T-helper 17 cell (primary cell): ENCODE measurements around the gene NUTM2E. TPM values are rescaled to one million over a fixed set of nuclear protein-coding genes. Genes with fewer than 3 reads are reported as not detected.

Experiments used
- total RNA-seq, 4 donors: library from RNA in 2 of 4; stranded (reverse) in 2 of 4; gene quantifications; one replicate each; pipeline ENCODE4 v1.2.3 and lab custom pipeline; 2022 to 2026

NUTM2E gene
- total RNA-seq, 2 donors from 2014 or later: 0.44 TPM; not detected in 1

Other genes starting within 250 kb of the NUTM2E start
- gene SFTPA1, start 215.8 kb upstream of the NUTM2E start, total RNA-seq: not detected
- gene NUTM2B, start 123.5 kb upstream of the NUTM2E start, total RNA-seq: 1 to 10 TPM; 1.3 to 1.7 TPM
- not detected for gene SFTPD, start 122.4 kb downstream of the NUTM2E start, total RNA-seq